Activated CD8-positive, alpha-beta memory T cell treated with anti-CD3 and anti-CD28 coated beads, Interleukin-2, amount 50 U/mL, for 1 hour (primary cell): ENCODE data around the gene NPAS3.

Source experiments
- DNase-seq: peaks from one replicate; pipeline ENCODE4 v3.0.0-alpha.2; 2020; ENCODE audit errors: extremely low read depth

Gene NPAS3

GRCh38 chr14:33793398-33794110 is 854.9 kb downstream of the NPAS3 start:
- no peak for DNase-seq

- no peak for DNase-seq
These were observed 856.2 kb downstream of the NPAS3 start for GRCh38 chr14:33794791-33795305.

GRCh38 chr14:33796356-33796755 is 857.7 kb downstream of the NPAS3 start:
- DNase-seq = no peak

- DNase-seq = no peak
These were observed 861.3 kb downstream of the NPAS3 start for GRCh38 chr14:33799705-33800570.

GRCh38 chr14:33800735-33801163 is 862.1 kb downstream of the NPAS3 start:
- no peak for DNase-seq

- no peak for DNase-seq
These were observed 864.1 kb downstream of the NPAS3 start for GRCh38 chr14:33802737-33803136.

GRCh38 chr14:33805593-33805992 is 866.9 kb downstream of the NPAS3 start:
- DNase-seq = no peak

- DNase-seq = no peak
These were observed 868.2 kb downstream of the NPAS3 start for GRCh38 chr14:33806905-33807304.

- no peak for DNase-seq
These were observed 869.5 kb downstream of the NPAS3 start for GRCh38 chr14:33808187-33808586.

GRCh38 chr14:33809396-33809981 is 870.8 kb downstream of the NPAS3 start:
- no peak for DNase-seq

- DNase-seq = no peak
These were observed 871.6 kb downstream of the NPAS3 start for GRCh38 chr14:33810308-33810707.

- no peak for DNase-seq
These were observed 873.0 kb downstream of the NPAS3 start for GRCh38 chr14:33811721-33812120.

- DNase-seq = no peak
These were observed 873.5 kb downstream of the NPAS3 start for GRCh38 chr14:33812181-33812580.

- DNase-seq = no peak
These were observed 873.9 kb downstream of the NPAS3 start for GRCh38 chr14:33812601-33813000.

- no peak for DNase-seq
These were observed 875.3 kb downstream of the NPAS3 start for GRCh38 chr14:33814010-33814409.

- DNase-seq = no peak
These were observed 895.2 kb downstream of the NPAS3 start for GRCh38 chr14:33833706-33834465.

GRCh38 chr14:33834466-33835260 is 896.0 kb downstream of the NPAS3 start:
- DNase-seq = no peak

GRCh38 chr14:33835261-33835655 is 896.6 kb downstream of the NPAS3 start:
- DNase-seq = no peak

- no peak for DNase-seq
These were observed 897.0 kb downstream of the NPAS3 start for GRCh38 chr14:33835677-33836076.

- DNase-seq = no peak
These were observed 897.7 kb downstream of the NPAS3 start for GRCh38 chr14:33836203-33836899.
